ENCODE measurements around the gene ADAM12.

DNA sequence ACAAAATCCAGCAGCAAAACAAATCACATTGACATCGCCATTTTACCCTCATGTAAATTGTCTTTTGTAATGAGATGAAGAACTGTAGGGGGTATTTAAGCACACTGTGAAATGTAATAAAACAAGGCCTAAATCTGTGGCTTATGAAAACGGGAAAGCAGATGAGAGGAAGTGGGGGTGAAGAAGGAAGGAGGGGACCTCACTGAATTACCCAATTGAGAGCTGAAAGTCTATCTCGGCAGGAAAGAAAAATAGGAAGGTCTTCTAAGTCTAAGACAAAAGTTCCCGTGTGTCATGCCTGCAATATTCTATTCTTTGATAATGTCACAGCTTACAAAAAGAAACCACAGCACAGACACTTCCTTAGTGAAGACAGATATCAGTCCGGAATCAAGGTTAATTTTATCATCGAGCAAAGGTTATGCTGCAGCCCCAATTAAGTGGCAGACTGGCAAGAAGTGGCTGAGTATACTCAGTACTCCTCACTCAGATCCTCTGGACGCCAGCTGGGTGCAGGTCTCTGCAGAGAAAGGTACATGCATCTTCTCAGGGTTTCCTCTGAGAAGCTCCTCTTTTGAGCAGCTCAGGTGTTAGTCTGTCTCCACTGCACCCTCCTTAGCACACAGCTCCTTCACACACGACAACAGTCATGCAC, 252.2 kb downstream of the ADAM12 start:
- TF ChIP-seq EHMT2 (IDR thresholded peaks at IDR 0.05; ENCODE audit: borderline replicate concordance, low read depth, low read length) (no peak), ZNF10 (CRISPR knock-in tag; IDR thresholded peaks at IDR 0.05; ENCODE audit: borderline replicate concordance, low read depth) (no peak), ZNF614 (CRISPR knock-in tag; IDR thresholded peaks at IDR 0.05; ENCODE audit: borderline replicate concordance) (no peak), CTCF (CRISPR knock-in tag; IDR thresholded peaks at IDR 0.05) (no peak), DNMT3B (CRISPR knock-in tag; conservative IDR thresholded peaks at IDR 0.05) (no peak), POLR2AphosphoS5 (IDR thresholded peaks at IDR 0.05; ENCODE audit: low read depth, low read length) (no peak), ZNF446 (CRISPR knock-in tag; IDR thresholded peaks at IDR 0.05) (no peak), BORCS8-MEF2B (CRISPR knock-in tag; IDR thresholded peaks at IDR 0.05) (no peak), TCF7L2 (IDR thresholded peaks at IDR 0.05; ENCODE audit: low read depth, low read length) (no peak), SMARCC2 (IDR thresholded peaks at IDR 0.05) (no peak), SRF (IDR thresholded peaks at IDR 0.05; ENCODE audit: low read depth, low read length) (no peak)
- TF ChIP-seq, protein P1, sequence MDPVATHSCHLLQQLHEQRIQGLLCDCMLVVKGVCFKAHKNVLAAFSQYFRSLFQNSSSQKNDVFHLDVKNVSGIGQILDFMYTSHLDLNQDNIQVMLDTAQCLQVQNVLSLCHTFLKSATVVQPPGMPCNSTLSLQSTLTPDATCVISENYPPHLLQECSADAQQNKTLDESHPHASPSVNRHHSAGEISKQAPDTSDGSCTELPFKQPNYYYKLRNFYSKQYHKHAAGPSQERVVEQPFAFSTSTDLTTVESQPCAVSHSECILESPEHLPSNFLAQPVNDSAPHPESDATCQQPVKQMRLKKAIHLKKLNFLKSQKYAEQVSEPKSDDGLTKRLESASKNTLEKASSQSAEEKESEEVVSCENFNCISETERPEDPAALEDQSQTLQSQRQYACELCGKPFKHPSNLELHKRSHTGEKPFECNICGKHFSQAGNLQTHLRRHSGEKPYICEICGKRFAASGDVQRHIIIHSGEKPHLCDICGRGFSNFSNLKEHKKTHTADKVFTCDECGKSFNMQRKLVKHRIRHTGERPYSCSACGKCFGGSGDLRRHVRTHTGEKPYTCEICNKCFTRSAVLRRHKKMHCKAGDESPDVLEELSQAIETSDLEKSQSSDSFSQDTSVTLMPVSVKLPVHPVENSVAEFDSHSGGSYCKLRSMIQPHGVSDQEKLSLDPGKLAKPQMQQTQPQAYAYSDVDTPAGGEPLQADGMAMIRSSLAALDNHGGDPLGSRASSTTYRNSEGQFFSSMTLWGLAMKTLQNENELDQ (CRISPR knock-in tag; IDR thresholded peaks at IDR 0.05; ENCODE audit: borderline replicate concordance) = no peak
